ENCODE measurements around the gene THBD. TPM values are rescaled to one million over a fixed set of nuclear protein-coding genes. Genes with fewer than 3 reads are reported as not detected.

Gene THBD
- total RNA-seq, 1 donor from 2014 or later: 37.5 TPM

GRCh38 chr20:23019403-23019802 lies 30.1 kb downstream of the THBD start:
- Mint-ChIP-seq H3K27ac (ENCODE audit: unreplicated experiment) (no peak overlapping the region), H3K27me3 (ENCODE audit: low read depth) (no peaks in the 10 kb centered on the region), H3K4me3 (ENCODE audit: unreplicated experiment) (no peak overlapping the region), H3K36me3 (ENCODE audit: low read depth) (no peaks in the 10 kb centered on the region), H3K4me1 (ENCODE audit: low read depth) (no peaks in the 10 kb centered on the region), H3K9me3 (ENCODE audit: low read depth) (no peaks in the 10 kb centered on the region)
- DNase-seq (ENCODE audit: low spot score): no peak
- TF ChIP-seq CTCF (IDR thresholded peaks at IDR 0.05): no peak

- DNase-seq (ENCODE audit: low spot score): no peak
- Mint-ChIP-seq H3K36me3 (ENCODE audit: low read depth) (no peaks in the 10 kb centered on the region), H3K27me3 (ENCODE audit: low read depth) (no peaks in the 10 kb centered on the region), H3K9me3 (ENCODE audit: low read depth) (no peaks in the 10 kb centered on the region), H3K4me3 (ENCODE audit: unreplicated experiment) (no peak overlapping the region), H3K4me1 (ENCODE audit: low read depth) (no peaks in the 10 kb centered on the region), H3K27ac (ENCODE audit: unreplicated experiment) (no peak overlapping the region)
- no peak for TF ChIP-seq CTCF (IDR thresholded peaks at IDR 0.05)
These were observed 30.5 kb downstream of the THBD start for GRCh38 chr20:23018941-23019340.

- no peaks in the 10 kb centered on the region for H3K27me3 Mint-ChIP-seq (ENCODE audit: low read depth)
- H3K4me3 Mint-ChIP-seq (ENCODE audit: unreplicated experiment): no peak overlapping the region
- no peaks in the 10 kb centered on the region for H3K36me3 Mint-ChIP-seq (ENCODE audit: low read depth)
- no peak for TF ChIP-seq CTCF (IDR thresholded peaks at IDR 0.05)
- no peaks in the 10 kb centered on the region for H3K9me3 Mint-ChIP-seq (ENCODE audit: low read depth)
- H3K4me1 Mint-ChIP-seq (ENCODE audit: low read depth): peaks cover 2% of the 10 kb centered on the region
- no peak for DNase-seq (ENCODE audit: low spot score)
- no peak overlapping the region for H3K27ac Mint-ChIP-seq (ENCODE audit: unreplicated experiment)
These were observed 31.0 kb downstream of the THBD start for GRCh38 chr20:23018432-23018831.

GRCh38 chr20:23017516-23017915 lies 32.0 kb downstream of the THBD start:
- Mint-ChIP-seq H3K4me1 (ENCODE audit: low read depth) (peaks cover 4% of the 10 kb centered on the region), H3K27ac (ENCODE audit: unreplicated experiment) (no peak overlapping the region), H3K36me3 (ENCODE audit: low read depth) (no peaks in the 10 kb centered on the region), H3K9me3 (ENCODE audit: low read depth) (no peaks in the 10 kb centered on the region), H3K27me3 (ENCODE audit: low read depth) (no peaks in the 10 kb centered on the region), H3K4me3 (ENCODE audit: unreplicated experiment) (no peak overlapping the region)
- no peak for TF ChIP-seq CTCF (IDR thresholded peaks at IDR 0.05)
- DNase-seq (ENCODE audit: low spot score): no peak

- Mint-ChIP-seq H3K4me3 (ENCODE audit: unreplicated experiment) (no peak overlapping the region), H3K27me3 (ENCODE audit: low read depth) (no peaks in the 10 kb centered on the region), H3K36me3 (ENCODE audit: low read depth) (no peaks in the 10 kb centered on the region), H3K9me3 (ENCODE audit: low read depth) (no peaks in the 10 kb centered on the region), H3K27ac (ENCODE audit: unreplicated experiment) (no peak overlapping the region), H3K4me1 (ENCODE audit: low read depth) (peaks cover 18% of the 10 kb centered on the region)
- DNase-seq (ENCODE audit: low spot score): no peak
- TF ChIP-seq CTCF (IDR thresholded peaks at IDR 0.05): no peak
These were observed 36.0 kb downstream of the THBD start for GRCh38 chr20:23013429-23013828.

All from chondrocyte (in vitro differentiated cells).